Stimulated activated CD8-positive, alpha-beta memory T cell treated with anti-CD3 and anti-CD28 coated beads, Interleukin-12 subunit alpha, Interleukin-12 subunit beta, amount 100 ng/mL, for 24 hours (primary cell): Measurements from ENCODE around the gene BPIFB2.

Experiments used
- DNase-seq: peaks from one replicate; pipeline ENCODE4 v3.0.0-alpha.2; 2020; ENCODE audit errors: extremely low read depth

BPIFB2 gene

GRCh38 chr20:32984631-32985354, 22.7 kb upstream of the BPIFB2 start:
- no peak for DNase-seq

GRCh38 chr20:32985596-32985995, 21.9 kb upstream of the BPIFB2 start:
- DNase-seq: no peak

GRCh38 chr20:32986331-32986966, 21.1 kb upstream of the BPIFB2 start:
- DNase-seq: no peak

GRCh38 chr20:32987044-32987825, 20.3 kb upstream of the BPIFB2 start:
- no peak for DNase-seq

DNA sequence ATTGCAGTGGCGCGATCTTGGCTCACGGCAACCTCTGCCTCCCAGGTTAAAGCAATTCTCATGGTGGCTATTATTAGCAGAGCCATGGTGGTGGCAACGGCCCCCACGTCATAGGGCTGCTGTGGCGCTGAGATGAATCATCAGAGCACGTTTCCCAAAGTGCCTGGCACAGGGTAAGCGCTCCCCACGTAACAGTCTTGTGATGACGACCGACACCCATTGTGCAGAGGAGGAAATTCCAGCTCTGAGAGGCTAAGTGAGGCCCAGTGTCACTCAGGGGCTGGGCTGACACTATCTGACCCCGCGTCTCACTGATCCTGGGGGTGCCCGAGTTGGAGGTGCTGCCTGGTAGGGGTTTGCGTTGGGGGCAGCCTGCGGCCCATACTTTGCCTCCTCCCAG, 19.5 kb upstream of the BPIFB2 start:
- no peak for DNase-seq

DNA sequence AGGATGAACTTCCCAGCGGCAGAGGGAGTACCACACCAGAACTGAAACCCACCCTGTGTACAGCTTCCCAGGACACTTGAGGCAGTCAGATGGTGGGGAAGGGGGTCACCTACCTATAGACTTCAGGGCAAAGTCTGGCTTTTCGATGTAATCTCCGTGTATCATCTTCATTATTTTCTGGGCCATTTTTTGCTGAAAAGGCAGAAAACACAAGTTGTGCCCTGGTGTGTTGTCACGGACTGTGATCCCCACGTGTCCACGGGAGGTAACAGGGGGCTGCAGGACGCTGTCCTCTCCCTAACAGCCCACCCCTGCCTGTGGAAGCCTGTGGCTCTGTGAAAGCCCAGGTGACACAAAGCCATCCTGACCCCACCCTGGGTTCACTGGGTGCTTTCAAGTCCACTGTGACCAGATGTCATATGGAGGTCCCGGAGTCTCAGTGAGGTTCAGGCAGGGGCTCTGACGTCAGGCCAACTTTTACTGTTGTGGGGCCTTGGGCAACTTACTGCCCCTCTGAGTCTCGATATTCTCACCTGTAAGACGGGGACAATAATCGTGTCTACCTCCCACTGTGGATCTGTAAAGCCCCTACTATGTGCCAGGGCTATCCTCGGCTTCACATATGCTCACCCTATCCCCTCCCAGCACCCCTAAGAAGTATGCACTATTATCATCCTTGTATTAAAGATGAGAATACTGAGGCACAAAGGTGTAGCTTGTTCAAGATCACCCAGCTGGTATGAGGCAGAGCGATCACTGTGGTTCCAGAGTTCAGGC, 17.8 kb upstream of the BPIFB2 start:
- no peak for DNase-seq

GRCh38 chr20:32990426-32990825, 17.1 kb upstream of the BPIFB2 start:
- DNase-seq: no peak

DNA sequence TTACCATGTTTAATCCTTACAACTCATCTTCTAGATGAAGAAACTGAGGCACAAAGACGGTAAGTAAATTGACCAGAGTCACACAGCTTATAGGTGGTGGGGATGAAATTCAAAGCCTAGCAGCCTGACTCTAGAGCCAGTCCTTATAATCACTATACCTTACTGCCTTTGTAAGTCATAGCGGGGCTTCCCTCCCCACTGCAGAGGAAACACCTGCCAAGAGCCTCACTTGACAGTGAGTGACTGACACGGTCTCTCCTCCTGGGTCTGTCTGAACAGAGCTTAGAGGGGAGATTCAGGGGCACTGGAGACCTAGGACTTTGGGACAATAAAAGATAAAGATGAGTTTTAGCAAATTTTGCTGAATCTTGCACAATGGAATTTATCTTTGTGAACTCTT, 16.1 kb upstream of the BPIFB2 start:
- DNase-seq: no peak

- DNase-seq: no peak
Measured at GRCh38 chr20:32991792-32992641, 15.5 kb upstream of the BPIFB2 start.

DNA sequence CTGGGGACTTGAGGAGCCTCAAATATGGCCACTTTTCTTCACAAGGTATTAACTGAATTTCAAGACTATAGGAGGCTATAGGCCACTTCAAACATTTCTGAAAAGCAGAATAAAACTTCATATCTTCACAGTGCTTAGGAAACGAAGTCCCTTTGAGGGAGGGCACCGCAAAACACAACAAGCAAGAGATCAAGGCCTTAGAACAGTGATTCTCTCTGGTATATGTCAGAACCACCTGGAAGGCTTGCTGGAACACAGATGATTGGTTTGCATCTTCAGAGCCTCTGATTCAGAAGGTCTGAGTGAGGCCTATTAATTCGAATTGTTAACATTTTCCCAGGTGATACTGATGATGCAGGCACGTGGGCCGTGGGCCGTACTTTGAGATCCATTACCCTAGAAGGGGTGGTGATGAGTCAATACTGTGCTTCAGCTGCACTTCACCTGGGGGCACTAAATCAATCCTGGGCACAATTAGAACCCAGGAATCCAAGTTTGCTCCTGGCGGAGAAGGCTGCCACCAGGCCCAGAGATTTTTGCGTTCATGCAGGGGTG, 13.9 kb upstream of the BPIFB2 start:
- DNase-seq: no peak

DNA sequence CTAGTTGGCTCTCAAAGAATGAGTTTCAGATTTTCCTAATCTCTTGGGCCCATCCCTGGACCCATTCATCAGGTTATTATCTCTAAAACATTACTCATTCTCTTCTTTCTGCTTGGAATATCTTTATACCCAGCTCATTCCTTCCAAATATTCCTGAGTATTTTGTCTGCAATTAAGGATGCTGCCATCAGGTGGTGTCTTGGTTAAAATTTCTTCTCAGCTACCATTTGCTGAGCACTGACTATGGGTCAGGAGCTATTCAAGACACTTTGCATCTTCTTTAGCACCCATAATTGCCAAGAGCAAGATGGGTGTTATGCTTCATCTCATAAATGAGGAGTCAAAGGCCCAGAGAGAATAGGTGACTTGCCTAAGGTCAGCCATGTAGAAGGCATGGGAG, 11.7 kb upstream of the BPIFB2 start:
- no peak for DNase-seq

DNA sequence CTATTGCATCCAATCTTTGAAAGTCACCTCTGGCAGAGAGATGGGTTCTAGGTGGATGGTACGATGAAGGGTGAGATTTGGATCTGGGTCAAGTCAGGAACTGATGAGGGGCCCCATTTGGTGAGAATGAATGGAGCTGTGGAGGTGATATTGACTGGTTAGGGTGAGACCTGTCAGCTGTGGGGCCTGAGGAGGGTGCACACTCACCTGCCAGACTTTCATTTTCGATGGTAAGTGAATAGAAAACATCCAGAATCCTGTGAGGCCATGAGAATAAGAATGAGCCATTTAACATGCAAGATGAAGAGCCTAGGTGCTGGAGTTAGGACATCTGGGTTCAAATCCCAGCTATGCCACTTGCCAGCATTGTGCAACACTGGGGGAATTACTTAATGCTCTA, 10.1 kb upstream of the BPIFB2 start:
- DNase-seq: no peak

- DNase-seq: no peak
Measured at GRCh38 chr20:32999603-33000250, 7.8 kb upstream of the BPIFB2 start.

- no peak for DNase-seq
Measured at GRCh38 chr20:33000802-33001466, 6.6 kb upstream of the BPIFB2 start.

DNA sequence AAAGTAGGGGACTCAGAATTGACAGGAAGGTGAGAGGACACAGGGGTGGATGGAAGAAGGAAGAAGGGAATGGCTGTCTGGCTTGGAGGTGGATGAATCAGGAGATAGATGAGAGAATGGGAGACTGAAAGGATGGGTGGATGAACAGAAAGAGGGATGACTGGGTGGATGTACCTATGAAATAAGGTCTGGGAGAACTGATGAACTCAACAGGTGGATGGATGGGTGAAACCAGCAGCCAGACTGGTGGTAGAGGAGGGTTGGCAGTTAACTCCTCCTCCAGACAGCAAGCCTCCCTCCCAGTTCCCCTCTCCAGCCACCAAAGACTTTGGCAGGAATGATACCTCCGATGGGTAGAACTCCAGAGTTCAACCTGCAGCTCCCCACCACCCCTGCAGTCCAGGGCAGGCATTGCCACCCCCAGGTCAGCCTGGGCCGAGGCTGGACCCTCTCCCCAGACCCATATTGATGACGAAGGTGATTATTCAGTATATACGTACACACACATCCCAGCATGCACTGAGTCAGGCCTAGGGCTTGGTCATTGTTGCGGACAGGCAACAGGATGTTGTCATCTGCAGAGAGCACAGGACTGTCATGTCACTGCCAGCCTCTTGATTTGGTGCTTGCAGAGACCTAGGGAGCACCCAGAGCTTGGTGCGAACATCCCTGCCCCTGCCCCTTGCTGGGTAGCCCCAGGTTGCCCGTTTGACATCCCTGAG, 5.3 kb upstream of the BPIFB2 start:
- DNase-seq: no peak

- no peak for DNase-seq
Measured at GRCh38 chr20:33004141-33004751, 3.3 kb upstream of the BPIFB2 start, which contains the start of gene SUN5. SUN5 (minus strand) TSS chr20:33004433; CDS start chr20:33004340, 93 bp downstream.

DNA sequence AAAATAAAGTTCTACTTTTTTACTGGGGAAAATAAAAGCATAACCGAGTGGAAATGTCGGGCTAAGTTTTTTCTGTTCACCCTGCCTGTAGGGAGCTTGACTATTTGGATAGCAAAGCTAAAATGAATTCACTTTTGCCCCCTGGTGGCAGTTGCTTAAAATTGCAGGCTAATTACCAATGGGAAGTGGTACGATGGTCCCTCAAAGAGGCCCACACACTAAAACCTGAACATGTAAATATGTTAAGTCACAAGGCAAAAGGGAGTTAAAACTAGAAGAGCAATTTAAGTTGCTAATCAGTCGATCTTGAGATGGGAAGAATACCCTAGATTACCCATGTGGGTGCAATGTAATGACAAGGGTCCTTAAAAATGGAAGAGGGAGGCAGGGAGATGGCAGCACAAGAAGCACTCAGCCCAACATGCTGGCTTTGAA, 2.4 kb upstream of the BPIFB2 start:
- DNase-seq: no peak
